ENCODE data around the gene STAG1.
"Not testable (repeated sequence)": the region's sequence is repeated elsewhere in the genome, so short reads cannot be mapped to it uniquely, and the experiment has no call there.

Gene STAG1

GRCh38 chr3:136642711-136643110 lies 109.5 kb downstream of the STAG1 start:
- DNase-seq = no peak

GRCh38 chr3:136639069-136639468 lies 113.1 kb downstream of the STAG1 start:
- DNase-seq = no peak

- DNase-seq = no peak
Observed at GRCh38 chr3:136637176-136637575, 115.0 kb downstream of the STAG1 start.

GRCh38 chr3:136634821-136635220 lies 117.4 kb downstream of the STAG1 start:
- no peak for DNase-seq

- DNase-seq = no peak
Observed at GRCh38 chr3:136632625-136633081, 119.5 kb downstream of the STAG1 start.

- DNase-seq = no peak
Observed at GRCh38 chr3:136631424-136631823, 120.8 kb downstream of the STAG1 start.

GRCh38 chr3:136630915-136631314 lies 121.3 kb downstream of the STAG1 start:
- no peak for DNase-seq

GRCh38 chr3:136626493-136626892 lies 125.7 kb downstream of the STAG1 start:
- DNase-seq = no peak

- no peak for DNase-seq
Observed at GRCh38 chr3:136624894-136625815, 127.0 kb downstream of the STAG1 start.

- DNase-seq = no peak
Observed at GRCh38 chr3:136624371-136624770, 127.8 kb downstream of the STAG1 start.

GRCh38 chr3:136621628-136622027 lies 130.6 kb downstream of the STAG1 start:
- no peak for DNase-seq

- no peak for DNase-seq
Observed at GRCh38 chr3:136620436-136620835, 131.7 kb downstream of the STAG1 start.

GRCh38 chr3:136617969-136618525 lies 134.1 kb downstream of the STAG1 start:
- DNase-seq = not testable (repeated sequence)

GRCh38 chr3:136617198-136617597 lies 135.0 kb downstream of the STAG1 start:
- no peak for DNase-seq

GRCh38 chr3:136612512-136612911 lies 139.7 kb downstream of the STAG1 start:
- DNase-seq = no peak

- no peak for DNase-seq
Observed at GRCh38 chr3:136606990-136607389, 145.2 kb downstream of the STAG1 start.

- DNase-seq = not testable (repeated sequence)
Observed at GRCh38 chr3:136606216-136606615, 146.0 kb downstream of the STAG1 start.

GRCh38 chr3:136604961-136605360 lies 147.2 kb downstream of the STAG1 start:
- no peak for DNase-seq

- DNase-seq = no peak
Observed at GRCh38 chr3:136602818-136603217, 149.4 kb downstream of the STAG1 start.

- no peak for DNase-seq
Observed at GRCh38 chr3:136595913-136596697, 156.1 kb downstream of the STAG1 start.

- DNase-seq = no peak
Observed at GRCh38 chr3:136586580-136586979, 165.6 kb downstream of the STAG1 start.

- DNase-seq = no peak
Observed at GRCh38 chr3:136584728-136585127, 167.4 kb downstream of the STAG1 start.

GRCh38 chr3:136583823-136584222 lies 168.4 kb downstream of the STAG1 start:
- no peak for DNase-seq

- no peak for DNase-seq
Observed at GRCh38 chr3:136577791-136578190, 174.4 kb downstream of the STAG1 start.
